Measurements from ENCODE around the gene SPTBN2. TPM values are rescaled to one million over a fixed set of nuclear protein-coding genes. Genes with fewer than 3 reads are reported as not detected.
"Not testable (repeated sequence)": the region's sequence is repeated elsewhere in the genome, so short reads cannot be mapped to it uniquely, and the experiment has no call there.

Gene SPTBN2
- total RNA-seq, 1 donor from 2014 or later, result 0.73 TPM

GRCh38 chr11:66651016-66651415 is 78.0 kb downstream of the SPTBN2 start:
- no peaks in the 10 kb centered on the region for H3K27me3 Mint-ChIP-seq (ENCODE audit: low read depth)
- peaks cover 70% of the 10 kb centered on the region for H3K36me3 Mint-ChIP-seq (ENCODE audit: low read depth)
- no peaks in the 10 kb centered on the region for H3K9me3 Mint-ChIP-seq
- no peak overlapping the region for H3K4me3 Mint-ChIP-seq (ENCODE audit: low read depth)
- intact Hi-C loops (cut with micrococcal nuclease), result no loop called here
- no peak for DNase-seq (ENCODE audit: low spot score)
- H3K4me1 Mint-ChIP-seq (ENCODE audit: low read depth), result peaks cover 23% of the 10 kb centered on the region
- H3K27ac Mint-ChIP-seq, result no peak overlapping the region

DNA sequence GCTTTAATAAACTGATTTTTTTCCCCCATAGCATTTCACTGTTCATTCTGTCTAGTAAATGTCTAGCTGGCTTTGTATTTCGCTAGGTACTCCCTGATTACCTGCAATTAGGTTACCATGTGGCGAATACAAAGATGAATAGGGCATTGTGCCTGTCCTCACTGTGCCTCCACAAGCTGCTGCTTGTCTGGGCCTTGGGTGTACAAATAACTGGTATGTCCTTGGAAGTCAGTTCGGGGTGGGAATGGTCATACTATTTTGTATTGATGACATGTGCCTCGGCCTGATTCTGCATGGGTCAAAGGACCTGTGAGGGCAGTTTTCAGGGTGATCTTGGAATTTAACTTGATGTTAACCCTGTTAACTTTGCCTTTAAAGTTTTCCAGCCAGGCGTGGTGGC is 79.1 kb downstream of the SPTBN2 start:
- H3K27ac Mint-ChIP-seq, result no peak overlapping the region
- intact Hi-C loops (cut with micrococcal nuclease), result no loop called here
- peaks cover 34% of the 10 kb centered on the region for H3K4me1 Mint-ChIP-seq (ENCODE audit: low read depth)
- no peaks in the 10 kb centered on the region for H3K9me3 Mint-ChIP-seq
- H3K36me3 Mint-ChIP-seq (ENCODE audit: low read depth), result peaks cover 74% of the 10 kb centered on the region
- no peaks in the 10 kb centered on the region for H3K27me3 Mint-ChIP-seq (ENCODE audit: low read depth)
- H3K4me3 Mint-ChIP-seq (ENCODE audit: low read depth), result no peak overlapping the region
- DNase-seq (ENCODE audit: low spot score), result no peak

- intact Hi-C loops (cut with micrococcal nuclease), result no loop called here
- no peak for DNase-seq (ENCODE audit: low spot score)
- H3K27me3 Mint-ChIP-seq (ENCODE audit: low read depth), result no peaks in the 10 kb centered on the region
- no peaks in the 10 kb centered on the region for H3K9me3 Mint-ChIP-seq
- H3K36me3 Mint-ChIP-seq (ENCODE audit: low read depth), result peaks cover 89% of the 10 kb centered on the region
- H3K27ac Mint-ChIP-seq, result no peak overlapping the region
- H3K4me3 Mint-ChIP-seq (ENCODE audit: low read depth), result no peak overlapping the region
- peaks cover 53% of the 10 kb centered on the region for H3K4me1 Mint-ChIP-seq (ENCODE audit: low read depth)
Observed at GRCh38 chr11:66646828-66647227, 82.2 kb downstream of the SPTBN2 start.

GRCh38 chr11:66643745-66644437 is 85.1 kb downstream of the SPTBN2 start:
- Mint-ChIP-seq H3K27me3 (ENCODE audit: low read depth) (no peaks in the 10 kb centered on the region), H3K27ac (no peak overlapping the region), H3K4me1 (ENCODE audit: low read depth) (peaks cover 71% of the 10 kb centered on the region), H3K4me3 (ENCODE audit: low read depth) (no peak overlapping the region), H3K9me3 (no peaks in the 10 kb centered on the region), H3K36me3 (ENCODE audit: low read depth) (peaks cover 94% of the 10 kb centered on the region)
- intact Hi-C loops (cut with micrococcal nuclease), result no loop called here
- DNase-seq (ENCODE audit: low spot score), result no peak

GRCh38 chr11:66641834-66642233 is 87.2 kb downstream of the SPTBN2 start:
- Mint-ChIP-seq H3K9me3 (no peaks in the 10 kb centered on the region), H3K36me3 (ENCODE audit: low read depth) (peaks cover 98% of the 10 kb centered on the region), H3K27ac (no peak overlapping the region), H3K27me3 (ENCODE audit: low read depth) (no peaks in the 10 kb centered on the region), H3K4me1 (ENCODE audit: low read depth) (peaks cover 74% of the 10 kb centered on the region), H3K4me3 (ENCODE audit: low read depth) (peak overlapping the region; percentile 61)
- no peak for DNase-seq (ENCODE audit: low spot score)
- intact Hi-C loops (cut with micrococcal nuclease), result no loop called here

DNA sequence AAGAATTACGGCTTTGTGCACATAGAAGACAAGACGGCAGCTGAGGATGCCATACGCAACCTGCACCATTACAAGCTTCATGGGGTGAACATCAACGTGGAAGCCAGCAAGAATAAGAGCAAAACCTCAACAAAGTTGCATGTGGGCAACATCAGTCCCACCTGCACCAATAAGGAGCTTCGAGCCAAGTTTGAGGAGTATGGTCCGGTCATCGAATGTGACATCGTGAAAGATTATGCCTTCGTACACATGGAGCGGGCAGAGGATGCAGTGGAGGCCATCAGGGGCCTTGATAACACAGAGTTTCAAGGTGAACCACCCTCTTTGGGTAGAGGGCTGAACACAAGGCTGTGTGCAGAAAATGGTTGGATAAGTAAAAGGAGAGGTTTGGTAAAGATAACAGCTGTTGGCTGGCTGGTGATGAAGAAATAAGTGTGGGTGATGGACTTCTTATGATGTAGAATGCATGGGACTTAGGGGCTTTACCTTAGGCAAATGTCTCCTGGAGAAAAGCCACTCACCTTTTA is 89.1 kb downstream of the SPTBN2 start:
- Mint-ChIP-seq H3K27ac (peak overlapping the region; percentile 93), H3K36me3 (ENCODE audit: low read depth) (peaks cover 88% of the 10 kb centered on the region), H3K4me1 (ENCODE audit: low read depth) (peaks cover 60% of the 10 kb centered on the region), H3K4me3 (ENCODE audit: low read depth) (peak overlapping the region; percentile 97)
- not testable (repeated sequence) for H3K27me3 Mint-ChIP-seq (ENCODE audit: low read depth); DNase-seq (ENCODE audit: low spot score); H3K9me3 Mint-ChIP-seq
- intact Hi-C loops (cut with micrococcal nuclease), result loop anchor here (2.0 kb wide), 2 partner anchors 37 to 47 kb away; partner anchors contain the start of genes CCDC87, CCS and RBM4B

DNA sequence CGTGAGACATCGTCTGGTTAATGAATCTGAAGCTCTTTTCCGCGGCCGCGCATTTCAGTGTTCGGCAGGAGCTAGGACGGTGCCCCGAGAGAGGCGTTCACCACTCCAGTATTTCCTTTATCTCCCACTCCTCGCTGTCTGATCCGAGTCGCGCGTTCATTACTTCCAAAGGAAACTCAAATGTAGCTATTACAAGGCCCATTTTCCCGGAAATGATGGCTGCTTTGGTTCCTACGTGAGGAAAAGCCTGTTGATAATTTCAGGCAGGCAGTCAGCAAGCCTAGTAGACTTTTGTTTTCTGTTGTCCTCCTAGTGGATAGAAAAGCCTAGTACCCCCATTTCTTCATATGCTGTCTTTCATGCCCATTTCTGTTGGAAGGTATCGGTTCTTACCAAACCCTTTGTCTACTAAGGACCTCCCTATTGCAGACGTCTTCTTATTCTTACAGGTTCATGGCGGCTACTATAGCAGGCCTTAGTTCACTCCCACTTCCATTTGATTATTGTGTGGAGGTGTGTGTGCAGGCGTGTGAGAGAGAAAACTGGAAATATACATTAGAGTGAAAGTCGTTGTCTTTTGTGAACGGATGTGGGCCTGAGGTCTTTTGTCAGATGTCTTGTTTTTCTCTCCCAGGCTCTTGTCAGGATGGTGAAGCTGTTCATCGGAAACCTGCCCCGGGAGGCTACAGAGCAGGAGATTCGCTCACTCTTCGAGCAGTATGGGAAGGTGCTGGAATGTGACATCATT is 89.8 kb downstream of the SPTBN2 start:
- intact Hi-C loops (cut with micrococcal nuclease), result loop anchor here (2.0 kb wide), 2 partner anchors 38 to 46 kb away; partner anchors contain the start of genes CCDC87, CCS and RBM4B
- Mint-ChIP-seq H3K9me3 (no peaks in the 10 kb centered on the region), H3K4me1 (ENCODE audit: low read depth) (peaks cover 57% of the 10 kb centered on the region), H3K36me3 (ENCODE audit: low read depth) (peaks cover 88% of the 10 kb centered on the region), H3K4me3 (ENCODE audit: low read depth) (peak overlapping the region; percentile 97), H3K27me3 (ENCODE audit: low read depth) (no peaks in the 10 kb centered on the region), H3K27ac (peak overlapping the region; percentile 93)
- peak; percentile 13 for DNase-seq (ENCODE audit: low spot score)

DNA sequence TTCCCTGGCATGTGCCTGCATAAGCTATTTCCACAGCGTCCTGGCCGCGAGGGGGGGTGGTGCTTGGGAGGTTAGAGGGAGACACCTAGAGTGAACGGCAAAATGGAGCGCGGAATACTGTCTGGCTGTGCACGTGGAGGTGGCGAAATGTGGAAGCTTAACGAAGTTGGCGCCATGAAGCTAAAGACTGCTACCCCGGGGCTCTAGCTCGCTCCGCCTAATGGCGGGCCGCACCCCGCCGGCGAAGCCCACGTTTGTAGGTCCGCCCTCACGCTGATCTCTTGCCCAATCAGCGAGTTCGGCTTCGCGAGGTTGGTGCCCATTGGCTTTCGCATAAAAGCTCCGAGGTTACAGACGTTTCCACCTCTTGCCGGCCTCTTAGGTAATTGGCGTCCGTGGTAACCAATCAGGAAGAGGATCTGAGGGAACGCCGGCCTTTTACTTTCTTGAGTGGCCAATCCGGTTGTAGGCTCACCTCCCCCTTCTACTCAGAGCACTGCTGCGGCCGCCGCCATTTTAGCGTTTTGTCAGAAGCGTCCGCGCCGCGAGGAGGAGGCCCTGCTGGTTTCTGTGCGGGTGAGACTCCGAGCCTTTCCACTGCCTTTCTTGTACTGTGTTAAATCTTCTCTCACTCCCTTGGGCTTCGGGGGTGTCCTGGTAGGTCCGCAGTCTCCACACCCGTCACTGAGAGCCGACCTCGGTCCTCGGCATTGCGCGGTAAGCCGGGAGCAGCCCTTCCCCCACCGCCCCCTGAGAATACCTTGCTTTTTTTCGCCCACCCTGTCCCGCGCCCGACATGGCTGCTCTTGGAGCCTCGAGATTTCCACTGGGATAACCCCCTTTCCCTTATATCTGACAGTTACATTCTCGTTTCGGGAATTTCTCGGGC is 90.6 kb downstream of the SPTBN2 start, which contains the start of gene RBM4:
Gene RBM4, plus strand, starts transcription at position 527 of the 889 bp plus-strand sequence. CDS start 1,009 bp downstream, outside the sequence.
- Mint-ChIP-seq H3K36me3 (ENCODE audit: low read depth) (peaks cover 82% of the 10 kb centered on the region), H3K4me3 (ENCODE audit: low read depth) (peak within 1 kb of the TSS; percentile 97), H3K27ac (peak within 1 kb of the TSS; percentile 93), H3K4me1 (ENCODE audit: low read depth) (peaks cover 53% of the 10 kb centered on the region), H3K9me3 (no peaks in the 10 kb centered on the region), H3K27me3 (ENCODE audit: low read depth) (no peaks in the 10 kb centered on the region)
- intact Hi-C loops (cut with micrococcal nuclease), result loop anchor here (1.0 to 2.0 kb wide), 3 partner anchors 22 to 46 kb away; partner anchors contain the start of genes CCDC87, CCS, RBM14 and RBM4B
- peak; percentile 98 for DNase-seq (ENCODE audit: low spot score)

GRCh38 chr11:66637557-66638176 is 91.3 kb downstream of the SPTBN2 start:
- Mint-ChIP-seq H3K36me3 (ENCODE audit: low read depth) (peaks cover 81% of the 10 kb centered on the region), H3K27me3 (ENCODE audit: low read depth) (no peaks in the 10 kb centered on the region), H3K27ac (peak overlapping the region; percentile 93), H3K4me3 (ENCODE audit: low read depth) (peak overlapping the region; percentile 97), H3K4me1 (ENCODE audit: low read depth) (peaks cover 46% of the 10 kb centered on the region), H3K9me3 (no peaks in the 10 kb centered on the region)
- intact Hi-C loops (cut with micrococcal nuclease), result loop anchor here (1.0 to 2.0 kb wide), 3 partner anchors 21 to 45 kb away; partner anchors contain the start of genes CCDC87, CCS, RBM14 and RBM4B
- DNase-seq (ENCODE audit: low spot score), result no peak

DNA sequence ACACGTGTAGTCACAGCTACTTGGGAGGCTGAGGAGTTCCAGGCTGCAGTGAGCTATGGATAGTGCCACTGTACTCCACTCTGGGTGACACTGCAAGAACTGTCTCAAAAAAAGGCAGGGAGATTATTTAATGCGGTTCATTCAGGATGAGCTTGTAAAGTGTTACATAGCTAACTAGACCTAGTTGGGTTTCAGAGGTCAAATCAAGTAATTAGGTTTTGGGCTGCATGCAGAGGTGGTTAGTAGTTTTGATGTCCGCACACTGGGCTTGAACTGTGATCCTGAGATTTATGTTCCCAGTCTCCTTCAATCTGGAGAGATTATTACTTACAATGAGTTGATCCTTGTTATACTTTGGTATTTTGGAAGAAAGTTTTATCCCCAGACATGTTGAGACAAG is 92.6 kb downstream of the SPTBN2 start:
- peak overlapping the region; percentile 63 for H3K27ac Mint-ChIP-seq

More for the DNA sequence above, 92.6 kb downstream of the SPTBN2 start:
- H3K27me3 Mint-ChIP-seq (ENCODE audit: low read depth), result no peaks in the 10 kb centered on the region
- no peak for DNase-seq (ENCODE audit: low spot score)
- no peak overlapping the region for H3K4me3 Mint-ChIP-seq (ENCODE audit: low read depth)
- H3K9me3 Mint-ChIP-seq, result no peaks in the 10 kb centered on the region
- H3K4me1 Mint-ChIP-seq (ENCODE audit: low read depth), result peaks cover 36% of the 10 kb centered on the region
- intact Hi-C loops (cut with micrococcal nuclease), result no loop called here
- H3K36me3 Mint-ChIP-seq (ENCODE audit: low read depth), result peaks cover 80% of the 10 kb centered on the region

Data from activated T-helper 2 cell treated with anti-CD3 and anti-CD28 coated beads, Interferon-gamma antibody, Interleukin-2, Interleukin-4, amounts not matched to agents 10 μg/mL and 5 μg/mL and 100 μg/mL, durations not matched to agents 14 hours and 24 hours and 36 hours (primary cell).